Astrocyte of the cerebellum (primary cell): ENCODE measurements around the gene IKZF1.

ENCODE experiments used
- DNase-seq: peaks from one replicate; pipeline ENCODE4 v3.0.0-alpha.2; 2011; ENCODE audit warnings: low read depth
- H3K4me3 ChIP-seq: 2 replicates; pipeline ENCODE4 v1.5.1; 2011; ENCODE audit warnings: mild to moderate bottlenecking, low read depth, low read length, moderate library complexity
- CTCF ChIP-seq: IDR thresholded peaks from 2 replicates; pipeline ENCODE4 v1.5.1; 2012; ENCODE audit warnings: low read length, low read depth, moderate library complexity, mild to moderate bottlenecking; ENCODE audit errors: missing control alignments
- in situ Hi-C: cut with HindIII; loops from 2 replicates; pipeline ENCODE4 v1.10.0; 2017; ENCODE audit warnings: low sequenced_read_pairs

The IKZF1 gene

GRCh38 chr7:50405221-50405620, 100.7 kb downstream of the IKZF1 start:
- DNase-seq = no peak
- in situ Hi-C loops = no loop called here
- no peak overlapping the region for H3K4me3 ChIP-seq
- no peak for TF ChIP-seq CTCF

- no peak for DNase-seq
- no peak overlapping the region for H3K4me3 ChIP-seq
- no peak for TF ChIP-seq CTCF
- in situ Hi-C loops = no loop called here
These were observed 102.4 kb downstream of the IKZF1 start for GRCh38 chr7:50406935-50407334.

DNA sequence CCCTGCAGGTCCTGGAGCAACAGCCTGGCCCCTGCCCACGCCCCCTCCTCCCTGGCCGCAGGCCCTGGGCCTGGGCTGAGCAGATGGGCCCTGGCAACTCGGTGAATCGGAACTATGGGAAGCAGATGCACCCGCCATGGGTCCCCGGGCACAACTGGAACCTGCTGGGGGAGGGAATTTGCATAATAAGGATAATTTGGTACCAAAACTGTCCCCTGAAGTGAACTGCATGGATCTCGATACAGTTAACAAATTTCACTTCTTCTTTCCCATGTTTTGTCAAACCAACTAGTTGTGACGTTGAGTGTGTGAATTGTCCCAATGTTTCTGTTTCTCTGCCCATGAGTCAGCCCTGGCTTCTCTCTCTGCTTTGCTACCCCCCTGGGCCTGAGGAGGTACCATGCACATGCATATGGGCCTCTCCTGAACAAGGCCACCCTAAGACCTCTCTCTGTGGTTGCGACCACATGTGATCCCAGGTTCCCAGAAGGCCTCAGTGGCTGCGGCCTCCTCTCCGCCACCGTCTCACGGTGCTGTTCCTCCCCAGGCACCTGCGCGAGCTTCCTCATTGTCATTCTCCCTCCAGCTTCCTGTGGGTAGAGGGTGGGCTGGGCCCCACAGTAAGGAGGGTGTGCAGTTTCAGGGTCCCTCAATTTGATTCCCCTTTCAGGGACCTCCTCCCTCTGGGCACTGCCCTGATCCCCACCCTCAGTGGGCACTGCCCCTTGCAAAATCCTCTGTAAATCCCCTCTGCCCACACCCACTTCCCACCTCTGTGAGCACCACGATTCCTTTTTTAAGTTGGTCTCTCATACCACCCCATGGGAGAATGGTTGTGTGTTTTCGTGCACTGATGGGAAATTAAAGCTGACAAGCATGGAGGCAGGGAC, 105.6 kb downstream of the IKZF1 start:
- TF ChIP-seq CTCF = no peak
- in situ Hi-C loops = no loop called here
- no peak for DNase-seq
- H3K4me3 ChIP-seq = no peak overlapping the region

- no peak for DNase-seq
- in situ Hi-C loops = no loop called here
- no peak overlapping the region for H3K4me3 ChIP-seq
- TF ChIP-seq CTCF = no peak
These were observed 106.8 kb downstream of the IKZF1 start for GRCh38 chr7:50411332-50411731.

GRCh38 chr7:50412973-50413372, 108.5 kb downstream of the IKZF1 start:
- in situ Hi-C loops = no loop called here
- no peak for DNase-seq
- no peak for TF ChIP-seq CTCF
- no peak overlapping the region for H3K4me3 ChIP-seq

DNA sequence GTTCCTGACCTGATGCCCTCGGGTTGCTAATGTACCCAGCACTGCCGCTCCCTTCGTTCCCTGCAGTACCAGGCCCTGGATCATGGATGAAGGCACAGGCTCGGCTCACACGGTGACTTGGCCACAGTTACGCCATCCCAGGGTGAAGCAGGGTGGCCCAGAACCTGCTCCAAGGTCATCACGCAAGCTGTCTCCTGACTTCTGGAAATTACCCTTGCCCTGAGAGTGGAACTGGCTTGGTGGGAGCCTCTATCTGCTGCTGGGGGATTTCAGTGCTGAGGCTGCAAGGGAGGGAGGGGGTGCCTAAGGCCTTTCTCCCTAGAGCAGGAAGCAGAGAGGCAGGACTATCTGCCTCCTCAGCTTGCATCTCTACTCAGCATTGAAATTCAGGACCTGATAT, 109.0 kb downstream of the IKZF1 start:
- in situ Hi-C loops = no loop called here
- no peak overlapping the region for H3K4me3 ChIP-seq
- DNase-seq = no peak
- TF ChIP-seq CTCF = no peak
